GM21529 (cell line): ENCODE data around the gene ZBTB3.
A peak's percentile ranks its signal among the peaks of the same experiment; 100 is the strongest.
"Not testable (repeated sequence)": the region's sequence is repeated elsewhere in the genome, so short reads cannot be mapped to it uniquely, and the experiment has no call there.

Experiments
- ATAC-seq: cut with Tn5 transposase; IDR thresholded peaks from one replicate; pipeline ENCODE4 v1.9.1; 2021; ENCODE audit not compliant: unreplicated experiment

The ZBTB3 gene

GRCh38 chr11:62753736-62754603 is at the start of gene ZBTB3:
Gene ZBTB3, minus strand, starts transcription at chr11:62754160. Its CDS starts 496 bp downstream, at chr11:62753664.
- peak; percentile 93 for ATAC-seq

- no peak for ATAC-seq
These were observed 47.1 kb upstream of the ZBTB3 start for GRCh38 chr11:62801071-62801470.

GRCh38 chr11:62799486-62799885 is 45.5 kb upstream of the ZBTB3 start:
- ATAC-seq, result no peak

- ATAC-seq, result no peak
These were observed 42.3 kb upstream of the ZBTB3 start for GRCh38 chr11:62796281-62796680.

- no peak for ATAC-seq
These were observed 40.3 kb upstream of the ZBTB3 start for GRCh38 chr11:62794201-62794775.

- peak; percentile 4 for ATAC-seq
These were observed 38.2 kb upstream of the ZBTB3 start for GRCh38 chr11:62792202-62792575.

- ATAC-seq, result peak; percentile 62
These were observed 37.7 kb upstream of the ZBTB3 start, which contains the start of gene TMEM223 for GRCh38 chr11:62791501-62792201. Gene TMEM223, minus strand, starts transcription at chr11:62792006. Its CDS starts 12 bp downstream, at chr11:62791994.

- ATAC-seq, result no peak
These were observed 35.6 kb upstream of the ZBTB3 start for GRCh38 chr11:62789576-62789975.

GRCh38 chr11:62788991-62789390 is 35.0 kb upstream of the ZBTB3 start:
- ATAC-seq, result no peak

- ATAC-seq, result peak; percentile 58
These were observed 33.2 kb upstream of the ZBTB3 start, which contains the start of gene TMEM179B for GRCh38 chr11:62787005-62787759. Gene TMEM179B, plus strand, starts transcription at chr11:62787402. Its CDS starts 30 bp downstream, at chr11:62787432.

GRCh38 chr11:62786318-62787004 is 32.5 kb upstream of the ZBTB3 start:
- peak; percentile 68 for ATAC-seq

GRCh38 chr11:62782753-62783152 is 28.8 kb upstream of the ZBTB3 start:
- no peak for ATAC-seq

- no peak for ATAC-seq
These were observed 24.5 kb upstream of the ZBTB3 start for GRCh38 chr11:62778441-62778840.

GRCh38 chr11:62777389-62777788 is 23.4 kb upstream of the ZBTB3 start:
- ATAC-seq, result no peak

- no peak for ATAC-seq
These were observed 21.7 kb upstream of the ZBTB3 start for GRCh38 chr11:62775646-62776045.

- no peak for ATAC-seq
These were observed 20.4 kb upstream of the ZBTB3 start for GRCh38 chr11:62774407-62774806.

GRCh38 chr11:62771144-62772021 is 17.4 kb upstream of the ZBTB3 start, which contains the start of gene TAF6L:
Gene TAF6L, plus strand, starts transcription at chr11:62771396. Its CDS starts 4,388 bp downstream, at chr11:62775784.
- peak; percentile 83 for ATAC-seq

GRCh38 chr11:62770778-62771143 is 16.8 kb upstream of the ZBTB3 start:
- no peak for ATAC-seq

- ATAC-seq, result not testable (repeated sequence)
These were observed 6.9 kb upstream of the ZBTB3 start for GRCh38 chr11:62760867-62761227.
